ENCODE measurements around the gene SYNPO.

The SYNPO gene

GRCh38 chr5:150640311-150641005 is at the start of gene SYNPO:
Gene SYNPO, plus strand, starts transcription at chr5:150640660. Its CDS starts 7,616 bp downstream, at chr5:150648276.
- peak; percentile 99 for DNase-seq (ENCODE audit: low read depth)
- peak within 1 kb of the TSS; percentile 60 for H3K4me3 ChIP-seq (replicated peaks; ENCODE audit: low read depth, low read length)
- peak; percentile 3 for TF ChIP-seq CTCF (IDR thresholded peaks at IDR 0.05; ENCODE audit: low read length, missing control alignments)

GRCh38 chr5:150590979-150591695 is 49.3 kb upstream of the SYNPO start:
- peak; percentile 53 for DNase-seq (ENCODE audit: low read depth)
- no peak overlapping the region for H3K4me3 ChIP-seq (replicated peaks; ENCODE audit: low read depth, low read length)
- no peak for TF ChIP-seq CTCF (IDR thresholded peaks at IDR 0.05; ENCODE audit: low read length, missing control alignments)

GRCh38 chr5:150593593-150593992 is 46.9 kb upstream of the SYNPO start:
- H3K4me3 ChIP-seq (replicated peaks; ENCODE audit: low read depth, low read length) = no peak overlapping the region
- TF ChIP-seq CTCF (IDR thresholded peaks at IDR 0.05; ENCODE audit: low read length, missing control alignments) = no peak

GRCh38 chr5:150593996-150594395 is 46.5 kb upstream of the SYNPO start:
- DNase-seq (ENCODE audit: low read depth) = no peak
- no peak for TF ChIP-seq CTCF (IDR thresholded peaks at IDR 0.05; ENCODE audit: low read length, missing control alignments)
- no peak overlapping the region for H3K4me3 ChIP-seq (replicated peaks; ENCODE audit: low read depth, low read length)

More at GRCh38 chr5:150593593-150593992, 46.9 kb upstream of the SYNPO start:
- DNase-seq (ENCODE audit: low read depth) = peak; percentile 45

GRCh38 chr5:150595466-150596031 is 44.9 kb upstream of the SYNPO start:
- no peak for TF ChIP-seq CTCF (IDR thresholded peaks at IDR 0.05; ENCODE audit: low read length, missing control alignments)
- no peak overlapping the region for H3K4me3 ChIP-seq (replicated peaks; ENCODE audit: low read depth, low read length)
- peak; percentile 95 for DNase-seq (ENCODE audit: low read depth)

GRCh38 chr5:150596313-150596712 is 44.1 kb upstream of the SYNPO start:
- TF ChIP-seq CTCF (IDR thresholded peaks at IDR 0.05; ENCODE audit: low read length, missing control alignments) = no peak
- no peak overlapping the region for H3K4me3 ChIP-seq (replicated peaks; ENCODE audit: low read depth, low read length)
- DNase-seq (ENCODE audit: low read depth) = peak; percentile 46
